GM19324 (cell line): ENCODE data around the gene BMP10.

Experiments
- ATAC-seq: cut with Tn5 transposase; IDR thresholded peaks from one replicate; pipeline ENCODE4 v1.9.1; 2021; ENCODE audit warnings: mild to moderate bottlenecking, moderate library complexity; ENCODE audit not compliant: unreplicated experiment, low FRiP score

BMP10 gene

DNA sequence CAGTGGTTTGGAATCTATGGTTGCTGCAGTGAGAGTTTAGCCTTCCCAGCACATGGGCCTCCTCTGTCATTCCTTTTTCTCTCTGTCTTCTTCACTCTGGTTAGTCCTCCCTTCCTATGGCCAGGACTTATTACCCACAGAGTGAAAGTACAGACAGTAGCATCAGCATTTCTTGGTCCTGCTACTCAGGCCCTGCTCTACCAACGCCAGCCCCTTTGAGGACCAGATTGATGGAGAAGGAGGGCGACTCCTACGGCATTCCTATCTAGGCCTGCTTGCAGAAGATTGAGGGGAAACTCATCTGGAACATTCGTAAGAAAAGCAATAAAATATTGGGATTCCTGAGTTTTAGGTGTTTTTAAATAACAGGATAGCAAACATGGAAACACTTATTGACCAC is 43.5 kb downstream of the BMP10 start:
- no peak for ATAC-seq

DNA sequence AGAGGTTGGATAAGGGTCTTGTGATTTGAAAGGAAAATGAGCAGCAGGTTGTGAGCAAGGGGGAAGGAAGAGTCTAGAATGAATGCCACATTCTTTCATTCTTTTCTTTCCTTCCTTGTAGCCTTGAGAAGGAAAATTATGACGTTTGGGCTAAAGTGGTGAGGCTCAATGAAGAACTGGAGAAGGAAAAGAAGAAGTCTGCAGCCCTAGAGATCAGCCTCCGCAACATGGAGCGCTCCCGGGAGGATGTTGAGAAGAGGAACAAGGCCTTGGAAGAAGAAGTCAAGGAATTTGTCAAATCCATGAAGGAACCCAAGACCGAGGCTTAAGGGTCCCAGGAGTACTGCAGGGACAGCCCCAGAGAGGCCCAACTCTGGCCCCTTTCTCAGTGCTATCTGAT is 45.3 kb downstream of the BMP10 start:
- no peak for ATAC-seq

DNA sequence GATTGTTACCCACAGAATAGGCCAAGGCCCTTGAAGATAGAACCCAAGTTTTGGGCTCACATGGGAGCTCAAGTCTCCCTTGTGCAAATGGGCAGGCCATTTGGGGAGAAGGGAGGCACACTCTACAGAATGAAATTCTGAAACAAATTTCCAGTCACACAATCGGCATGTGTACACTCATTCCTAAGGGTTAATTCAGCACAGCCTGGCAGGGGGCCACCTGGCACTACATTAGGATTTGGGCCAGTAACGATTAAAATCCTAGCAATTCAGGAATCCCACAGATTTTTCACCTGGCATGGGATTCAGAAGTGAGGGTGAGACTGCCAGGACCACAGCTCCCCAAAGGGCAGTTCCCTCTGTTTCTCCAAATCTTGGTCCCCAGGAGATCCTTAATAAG is 46.4 kb downstream of the BMP10 start:
- no peak for ATAC-seq

DNA sequence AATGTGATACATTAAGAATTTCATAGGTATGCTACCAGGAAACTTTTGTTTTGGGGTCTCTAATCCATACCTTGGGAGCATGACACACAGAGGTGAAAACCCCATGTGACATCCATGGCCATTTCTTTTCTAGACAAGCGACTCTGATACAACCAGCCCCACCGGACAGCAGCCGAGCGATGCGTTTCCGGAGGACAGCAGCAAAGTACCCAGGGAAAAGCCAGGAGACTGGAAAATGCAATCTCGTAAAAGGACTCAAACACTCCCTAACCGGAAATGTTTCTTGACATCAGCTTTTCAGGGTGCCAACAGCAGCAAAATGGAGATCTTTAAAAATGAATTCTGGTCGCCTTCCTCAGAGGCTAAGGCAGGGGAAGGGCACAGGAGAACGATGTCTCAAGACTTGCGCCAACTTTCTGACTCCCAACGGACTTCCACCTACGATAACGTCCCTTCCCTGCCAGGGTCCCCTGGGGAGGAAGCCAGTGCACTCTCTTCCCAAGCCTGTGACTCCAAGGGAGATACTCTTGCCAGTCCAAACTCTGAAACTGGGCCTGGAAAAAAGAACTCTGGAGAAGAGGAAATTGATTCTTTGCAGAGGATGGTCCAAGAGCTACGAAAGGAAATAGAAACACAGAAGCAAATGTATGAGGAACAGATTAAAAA is 48.9 kb downstream of the BMP10 start:
- no peak for ATAC-seq

DNA sequence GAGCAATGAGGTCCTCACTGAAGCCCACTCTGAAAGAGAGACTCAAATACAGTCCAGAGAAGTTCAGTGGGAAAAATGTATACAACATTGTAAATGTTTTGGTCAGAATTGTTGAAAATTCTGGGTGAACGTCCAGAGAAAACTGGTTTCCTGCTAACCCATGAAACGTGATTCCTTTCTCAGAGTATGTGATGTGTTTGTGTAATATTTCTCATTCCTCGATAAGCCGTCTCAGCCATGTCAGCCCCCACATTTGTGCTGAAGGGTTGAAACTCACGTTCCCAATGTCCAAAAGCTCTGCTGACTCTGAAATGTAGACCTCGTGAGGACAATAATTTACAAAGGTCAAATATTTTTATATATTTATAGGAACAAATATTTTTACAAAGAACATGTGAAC is 51.6 kb downstream of the BMP10 start:
- ATAC-seq = no peak

DNA sequence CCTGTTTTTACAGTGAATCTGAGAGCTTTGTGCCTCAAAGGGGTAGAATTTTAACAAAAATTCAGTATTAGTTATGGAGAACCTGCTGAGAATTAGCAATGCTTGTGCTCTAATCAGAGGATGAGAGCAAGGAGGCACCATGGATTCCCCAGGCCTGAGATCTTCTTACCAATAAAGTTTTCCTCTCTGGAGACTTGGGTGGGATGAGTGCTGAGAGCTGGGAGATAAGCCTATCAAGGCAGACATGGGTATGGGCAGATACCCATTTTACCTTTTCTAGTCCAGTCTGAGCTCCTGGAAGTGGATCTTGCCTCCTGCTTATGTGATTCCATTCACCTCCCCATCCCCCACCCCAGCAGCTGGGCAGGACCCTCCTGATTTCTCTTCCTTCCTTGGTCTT is 53.9 kb downstream of the BMP10 start:
- ATAC-seq = no peak
